ENCODE data around the gene VAV3.

VAV3 gene

DNA sequence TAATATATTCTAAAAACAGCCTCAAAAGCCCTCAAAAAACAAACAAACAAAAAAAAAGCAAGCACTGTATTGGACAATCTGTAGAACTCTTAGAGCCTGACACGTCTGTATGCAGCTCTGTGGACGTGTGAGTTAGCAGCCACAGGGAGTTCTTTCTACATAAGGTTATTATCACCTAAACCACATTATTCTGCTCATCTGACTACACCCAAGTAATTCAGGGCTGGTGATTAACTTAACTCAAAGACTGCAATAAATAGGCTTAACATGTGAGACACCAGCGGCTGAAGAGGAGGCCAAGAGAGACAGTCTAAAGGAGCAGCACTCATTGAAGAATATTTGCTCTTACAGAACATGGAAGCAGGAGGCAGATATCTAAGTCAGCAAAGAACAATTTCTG is 316.0 kb downstream of the VAV3 start:
- DNase-seq (ENCODE audit: low read depth in 2 of 2) = no peak

DNA sequence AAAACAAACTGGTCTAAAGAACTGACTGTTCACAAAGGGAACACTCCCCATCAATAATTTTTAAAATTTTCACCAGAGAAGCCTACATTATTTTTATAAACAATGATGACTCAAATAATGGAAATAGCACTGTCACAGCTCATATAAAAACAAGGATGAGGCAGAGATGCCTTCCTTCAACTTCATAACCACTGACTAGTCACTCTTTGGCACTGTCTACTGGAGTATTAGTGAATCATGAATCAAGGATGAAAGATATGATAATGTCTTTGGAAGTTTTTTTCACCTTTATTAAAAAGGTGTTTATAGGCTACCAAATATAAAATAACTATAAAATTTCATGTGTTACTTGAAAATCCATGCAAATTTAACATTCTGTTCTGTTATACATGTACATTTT is 316.9 kb downstream of the VAV3 start:
- no peak for DNase-seq (ENCODE audit: low read depth in 2 of 2)

- DNase-seq (ENCODE audit: low read depth in 2 of 2) = no peak
Observed at GRCh38 chr1:107647012-107647411, 318.0 kb downstream of the VAV3 start.

GRCh38 chr1:107643766-107644165 is 321.2 kb downstream of the VAV3 start:
- DNase-seq (ENCODE audit: low read depth in 2 of 2) = no peak

- no peak for DNase-seq (ENCODE audit: low read depth in 2 of 2)
Observed at GRCh38 chr1:107640207-107640606, 324.8 kb downstream of the VAV3 start.

- DNase-seq (ENCODE audit: low read depth in 2 of 2) = no peak
Observed at GRCh38 chr1:107637101-107637500, 327.9 kb downstream of the VAV3 start.

DNA sequence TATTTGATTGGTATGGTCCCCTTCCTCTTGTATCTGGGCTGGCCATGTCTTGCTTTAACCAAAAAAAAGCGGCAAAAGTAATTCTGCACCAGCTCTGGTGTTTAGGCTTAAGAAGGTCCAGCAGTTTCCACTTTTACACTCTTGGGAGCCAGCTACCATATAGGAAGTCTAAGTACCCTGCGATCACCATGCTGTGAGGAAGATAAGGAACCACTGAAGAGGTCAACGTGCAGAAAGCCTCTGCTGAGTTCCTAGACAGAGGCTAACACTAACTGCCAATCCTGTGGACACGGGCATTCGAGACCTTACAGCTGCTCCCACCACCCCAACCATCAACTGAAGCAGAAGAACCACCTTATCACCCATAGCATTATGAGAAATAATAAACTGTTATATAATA is 331.4 kb downstream of the VAV3 start:
- DNase-seq (ENCODE audit: low read depth in 2 of 2) = no peak

- no peak for DNase-seq (ENCODE audit: low read depth in 2 of 2)
Observed at GRCh38 chr1:107626073-107626796, 338.7 kb downstream of the VAV3 start.

GRCh38 chr1:107625405-107626029 is 339.5 kb downstream of the VAV3 start:
- no peak for DNase-seq (ENCODE audit: low read depth in 2 of 2)

- no peak for DNase-seq (ENCODE audit: low read depth in 2 of 2)
Observed at GRCh38 chr1:107623431-107623830, 341.5 kb downstream of the VAV3 start.

- DNase-seq (ENCODE audit: low read depth in 2 of 2) = no peak
Observed at GRCh38 chr1:107622966-107623365, 342.0 kb downstream of the VAV3 start.

GRCh38 chr1:107622535-107622934 is 342.4 kb downstream of the VAV3 start:
- DNase-seq (ENCODE audit: low read depth in 2 of 2) = no peak

GRCh38 chr1:107620753-107621152 is 344.2 kb downstream of the VAV3 start:
- no peak for DNase-seq (ENCODE audit: low read depth in 2 of 2)

DNA sequence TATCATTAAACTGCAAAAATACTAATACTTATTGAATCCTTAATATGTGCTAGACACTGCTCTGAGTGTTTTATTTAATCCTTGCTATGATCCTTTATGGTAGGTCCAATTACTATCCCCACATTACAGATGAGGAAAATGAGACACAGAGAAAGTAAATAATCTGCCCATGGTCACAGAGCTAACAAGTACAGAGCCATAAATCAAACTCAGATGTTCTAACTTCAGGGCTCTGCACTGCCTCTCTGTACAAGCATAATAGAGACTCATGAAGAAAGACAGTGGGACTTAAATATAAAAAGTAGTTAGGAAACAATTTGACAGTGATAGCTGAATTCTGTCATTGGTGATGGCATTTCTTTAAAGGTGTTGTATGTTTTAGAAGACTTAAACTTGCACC is 346.4 kb downstream of the VAV3 start:
- DNase-seq (ENCODE audit: low read depth in 2 of 2) = no peak

DNA sequence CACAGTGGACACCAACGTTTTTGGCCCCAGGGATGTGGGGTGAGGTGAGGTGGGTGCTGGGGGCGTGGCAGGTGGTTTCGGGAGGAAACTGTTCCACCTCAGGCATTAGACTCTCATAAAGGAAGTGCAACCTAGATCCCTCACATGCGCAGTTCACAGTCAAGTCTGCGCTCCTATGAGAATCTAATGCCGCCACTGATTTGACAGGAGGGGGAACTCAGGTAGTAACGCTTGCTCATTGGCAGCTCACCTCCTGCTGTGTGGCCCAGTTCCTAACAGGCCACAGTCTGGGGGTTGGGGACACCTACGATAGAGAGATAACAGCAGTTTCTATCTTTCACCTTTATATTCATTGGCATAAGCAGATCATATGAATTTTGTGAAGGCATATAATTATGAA is 347.1 kb downstream of the VAV3 start:
- no peak for DNase-seq (ENCODE audit: low read depth in 2 of 2)

GRCh38 chr1:107617456-107617855 is 347.5 kb downstream of the VAV3 start:
- no peak for DNase-seq (ENCODE audit: low read depth in 2 of 2)

GRCh38 chr1:107609808-107610207 is 355.2 kb downstream of the VAV3 start:
- no peak for DNase-seq (ENCODE audit: low read depth in 2 of 2)

DNA sequence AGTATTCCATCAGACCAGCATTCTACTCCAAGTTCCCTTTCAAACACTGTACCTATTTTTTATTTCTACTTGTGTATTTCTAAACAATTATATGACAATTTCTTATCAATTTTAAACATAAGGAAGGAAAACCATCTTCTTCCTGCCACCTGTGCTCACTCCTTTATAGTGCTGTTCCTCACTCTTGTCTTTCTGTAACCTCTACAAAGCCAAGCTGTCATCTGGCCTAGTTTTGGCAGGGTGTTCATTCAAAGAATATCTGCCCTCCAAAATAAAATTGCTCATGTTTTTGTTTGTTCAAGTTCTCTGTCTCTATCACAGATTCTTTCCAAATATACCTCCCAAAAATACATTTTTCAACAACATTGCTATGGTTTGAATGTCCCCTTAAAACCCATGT is 360.2 kb downstream of the VAV3 start:
- DNase-seq (ENCODE audit: low read depth in 2 of 2) = no peak

DNA sequence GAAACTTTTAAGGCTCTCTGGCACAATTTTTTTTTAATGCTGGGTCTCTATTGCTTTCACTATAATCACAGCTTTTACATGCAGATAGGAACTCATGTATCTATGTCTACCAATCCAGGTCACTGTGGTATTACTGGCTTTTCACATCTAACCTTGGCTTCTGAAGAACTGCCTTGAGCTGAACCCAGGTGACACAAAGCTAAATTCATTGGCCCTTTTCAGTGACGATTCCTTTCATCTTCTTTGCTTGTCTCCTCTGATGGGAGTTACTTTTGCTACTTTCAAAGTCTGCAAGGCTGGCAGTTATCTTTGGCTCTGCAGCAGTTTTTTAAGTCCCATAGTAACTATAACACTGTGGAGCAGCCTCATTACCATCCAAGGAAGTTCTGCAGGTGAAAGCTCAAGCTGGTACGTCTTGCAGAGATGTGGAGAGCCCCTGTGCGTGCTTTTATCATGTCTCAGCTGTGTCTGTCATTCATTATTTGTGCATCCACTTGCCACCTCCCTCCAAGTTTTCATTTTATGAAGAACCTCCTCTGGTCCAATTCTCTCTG is 364.3 kb downstream of the VAV3 start:
- DNase-seq (ENCODE audit: low read depth in 2 of 2) = no peak

- no peak for DNase-seq (ENCODE audit: low read depth in 2 of 2)
Observed at GRCh38 chr1:107599220-107599619, 365.8 kb downstream of the VAV3 start.

DNA sequence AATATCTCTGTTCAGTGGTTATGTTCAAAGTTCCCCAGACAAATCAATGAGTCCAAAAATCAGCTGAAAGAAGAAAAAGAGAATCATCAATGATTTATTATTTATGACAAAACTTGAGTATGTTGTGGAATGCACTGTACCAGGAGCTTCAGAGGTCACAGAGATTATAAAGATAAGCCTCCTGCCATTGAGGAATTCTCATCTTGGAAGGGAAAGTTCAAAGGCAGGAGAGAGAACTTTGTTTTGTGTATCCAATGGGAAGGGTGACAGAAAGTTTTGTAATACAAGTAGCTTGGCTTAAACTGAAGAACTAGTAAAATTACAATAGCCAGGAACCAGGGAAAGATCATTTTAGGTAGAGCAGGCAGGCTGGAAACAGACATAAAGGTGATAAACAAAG is 367.7 kb downstream of the VAV3 start:
- no peak for DNase-seq (ENCODE audit: low read depth in 2 of 2)

DNA sequence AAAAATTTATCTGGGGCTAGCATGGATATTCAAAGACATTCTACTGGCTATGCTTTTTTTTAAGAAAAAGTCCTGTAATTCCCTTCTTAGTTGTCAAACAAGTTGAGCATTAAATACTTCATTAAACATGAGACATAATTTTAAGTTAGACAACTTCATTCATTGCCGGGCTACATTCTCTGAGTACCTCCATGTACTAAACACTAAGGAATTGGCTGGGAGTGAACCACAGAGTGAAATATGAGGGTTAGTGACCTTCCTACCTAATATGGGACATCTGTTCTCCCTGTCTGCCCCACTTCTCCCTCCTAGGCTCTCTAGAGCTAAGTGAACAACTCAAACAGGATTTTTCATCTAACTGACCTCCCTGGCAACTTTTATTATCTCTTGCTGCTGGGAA is 370.4 kb downstream of the VAV3 start:
- no peak for DNase-seq (ENCODE audit: low read depth in 2 of 2)

DNA sequence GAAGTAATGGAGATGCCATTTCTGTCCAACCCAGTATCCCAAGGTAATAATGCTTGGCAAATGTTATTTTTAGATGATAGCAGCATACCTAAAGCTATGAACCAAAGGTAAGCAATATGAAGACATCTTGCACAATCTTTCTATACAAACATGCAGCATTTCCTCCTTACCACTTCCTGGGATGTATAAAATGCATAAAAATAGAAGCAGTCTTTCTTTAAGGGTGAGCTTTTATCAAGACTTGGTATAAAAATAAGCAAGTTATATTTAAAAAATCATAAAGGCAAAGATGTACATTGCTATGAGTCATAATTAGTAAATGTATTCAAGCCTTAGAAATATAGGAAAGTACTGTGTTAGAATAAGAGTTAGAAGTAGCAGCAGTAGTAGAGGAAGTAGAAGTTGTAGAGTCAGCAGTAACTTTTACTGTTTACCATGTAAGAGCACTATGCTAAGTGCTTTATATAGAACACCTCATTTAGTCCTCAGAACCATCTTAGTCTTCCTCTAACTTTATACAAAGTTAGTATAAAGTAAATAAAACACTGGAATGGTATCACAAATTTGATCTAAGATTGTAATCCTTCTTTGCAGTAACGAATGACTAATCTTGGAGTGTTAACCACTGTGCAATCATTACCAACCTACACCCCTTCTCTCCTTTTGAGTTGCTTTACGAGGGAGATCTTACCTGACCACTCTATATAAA is 371.3 kb downstream of the VAV3 start:
- DNase-seq (ENCODE audit: low read depth in 2 of 2) = no peak

All from stimulated activated CD8-positive, alpha-beta memory T cell treated with anti-CD3 and anti-CD28 coated beads, Interleukin-7, amount 100 ng/mL, for 1 hour (primary cell).